GM18526 (cell line): Measurements from ENCODE around the gene NEK6.

Experiments
- POLR2A ChIP-seq: IDR thresholded peaks from 3 replicates; pipeline ENCODE4 v1.6.1; 2011; ENCODE audit not compliant: insufficient read length; ENCODE audit errors: extremely low read depth

Gene NEK6

GRCh38 chr9:124384210-124384609 lies 126.5 kb downstream of the NEK6 start:
- no peak for TF ChIP-seq POLR2A

GRCh38 chr9:124384846-124385245 lies 127.1 kb downstream of the NEK6 start:
- TF ChIP-seq POLR2A: no peak

DNA sequence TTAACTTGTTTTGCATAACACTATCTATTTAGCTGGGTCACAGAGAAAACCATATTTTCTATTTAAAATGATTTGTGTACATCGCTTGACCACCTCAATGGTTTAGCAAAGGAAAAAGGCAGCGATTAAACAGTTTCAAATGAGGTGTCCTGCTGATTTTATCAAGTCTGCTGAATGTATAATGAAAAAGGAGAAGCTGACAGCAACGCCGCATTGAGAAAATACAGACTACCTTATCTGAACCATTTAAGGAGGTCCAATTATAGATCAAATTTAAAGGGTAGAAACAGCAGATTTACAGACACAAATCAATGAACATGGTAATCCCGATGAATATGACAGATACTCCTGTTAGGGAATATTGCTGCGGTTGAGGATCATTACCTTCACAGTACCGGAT lies 127.9 kb downstream of the NEK6 start:
- TF ChIP-seq POLR2A: no peak

- no peak for TF ChIP-seq POLR2A
Observed at GRCh38 chr9:124386201-124386600, 128.5 kb downstream of the NEK6 start.

- no peak for TF ChIP-seq POLR2A
Observed at GRCh38 chr9:124388275-124389048, 130.7 kb downstream of the NEK6 start.

DNA sequence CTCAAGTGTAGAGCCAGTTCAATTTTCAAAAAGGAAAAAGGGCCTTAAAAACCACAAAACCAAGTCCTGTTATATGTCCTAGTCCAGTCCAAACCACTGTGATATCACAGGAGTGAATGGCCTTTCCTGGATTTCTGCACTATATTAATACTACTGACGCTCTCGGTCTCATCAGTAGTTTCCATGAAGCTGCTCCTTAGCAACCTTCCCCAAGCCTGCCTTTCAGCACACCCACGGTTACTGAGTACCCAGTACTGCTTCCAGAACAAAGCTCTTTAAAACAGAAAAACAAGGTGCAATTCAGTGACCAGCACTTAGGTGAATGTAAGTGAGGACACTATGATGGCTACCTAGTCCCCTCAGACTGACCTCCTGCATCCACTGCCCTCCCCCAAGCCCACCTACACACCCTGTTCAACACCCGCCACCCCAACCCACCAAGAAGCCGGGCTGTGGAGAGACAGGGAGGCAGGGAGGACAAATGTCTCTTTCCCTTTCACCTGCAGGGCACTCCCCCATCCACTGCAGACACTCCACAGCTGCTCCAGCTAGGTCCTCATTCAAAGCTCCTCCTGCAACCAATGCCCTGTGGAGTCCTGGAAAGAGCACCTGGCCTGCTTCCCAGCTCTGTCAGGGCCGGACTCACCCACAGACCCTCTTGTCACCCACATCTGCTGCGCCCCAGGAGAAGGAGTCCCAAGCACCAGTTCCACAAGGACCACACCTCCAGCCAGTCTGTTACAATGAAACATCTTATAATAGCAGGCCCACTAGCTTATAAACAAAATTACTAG lies 131.6 kb downstream of the NEK6 start:
- TF ChIP-seq POLR2A: no peak

GRCh38 chr9:124390794-124391658 lies 133.3 kb downstream of the NEK6 start:
- no peak for TF ChIP-seq POLR2A

DNA sequence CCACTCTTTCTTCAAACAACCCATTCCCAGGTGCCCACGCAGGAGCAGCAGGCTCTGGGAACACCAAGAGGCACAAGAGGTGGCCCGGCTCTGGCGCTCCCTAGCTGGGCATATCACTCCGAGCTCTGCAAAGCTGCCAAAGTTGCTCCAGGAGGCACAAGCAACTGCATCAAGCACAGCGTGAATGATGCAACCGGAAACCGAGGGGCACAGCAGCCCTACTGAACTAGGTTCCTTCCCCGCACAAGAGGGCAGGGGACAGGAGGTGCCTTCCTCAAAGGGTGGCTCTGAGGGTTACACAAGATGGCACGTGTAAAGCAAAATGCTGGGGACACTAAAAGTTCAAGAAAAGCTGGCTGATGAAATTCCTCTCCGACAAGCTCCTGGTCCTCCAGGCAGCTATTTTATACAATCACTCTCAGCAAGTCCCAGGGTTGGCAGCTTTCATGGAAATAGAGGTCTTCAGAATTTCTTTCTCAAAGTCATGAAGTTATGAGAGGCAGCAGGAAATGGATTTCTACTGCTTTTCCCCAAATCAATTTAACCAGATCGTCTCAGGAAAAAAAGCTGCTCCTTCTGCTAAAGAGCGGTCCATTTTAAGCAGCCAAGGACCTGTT lies 134.6 kb downstream of the NEK6 start:
- TF ChIP-seq POLR2A: no peak

- TF ChIP-seq POLR2A: no peak
Observed at GRCh38 chr9:124392871-124393460, 135.2 kb downstream of the NEK6 start.

DNA sequence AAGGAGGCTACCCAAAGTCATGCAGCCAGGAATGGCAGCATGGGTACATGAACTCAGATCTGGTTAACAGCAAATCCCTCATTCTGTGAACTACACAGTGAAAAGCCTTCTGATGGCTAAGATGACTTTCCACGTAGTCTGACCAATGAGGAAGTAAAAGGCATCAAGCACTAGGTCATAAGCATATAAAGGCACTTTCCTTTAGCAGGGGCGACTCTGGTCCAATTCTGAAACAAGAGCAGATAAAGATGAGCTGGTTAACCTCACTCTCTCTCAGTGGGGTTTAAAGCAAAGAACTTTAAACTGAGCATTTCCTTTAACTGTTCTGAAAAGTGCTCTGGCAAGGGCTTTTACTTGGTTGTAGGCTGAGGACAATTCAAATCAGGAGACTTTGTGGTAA lies 136.4 kb downstream of the NEK6 start:
- TF ChIP-seq POLR2A: no peak

DNA sequence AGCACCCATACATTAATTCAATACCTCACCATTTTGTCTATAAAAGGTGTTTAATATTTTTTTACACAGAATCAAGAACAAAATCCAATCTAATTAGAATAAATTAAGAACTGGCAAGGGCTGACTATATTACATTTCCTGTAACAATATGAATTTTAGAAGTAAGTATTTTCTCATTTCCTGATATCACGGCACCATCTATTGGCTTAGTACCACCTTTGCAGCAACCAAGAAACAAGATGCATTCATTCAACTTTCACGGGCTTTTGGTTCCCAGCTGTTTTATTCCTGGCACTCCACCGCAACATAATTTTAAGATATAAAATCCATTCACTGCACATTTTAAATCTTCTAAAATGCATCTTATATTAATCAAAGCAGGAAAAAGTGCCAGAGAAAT lies 136.8 kb downstream of the NEK6 start:
- no peak for TF ChIP-seq POLR2A

DNA sequence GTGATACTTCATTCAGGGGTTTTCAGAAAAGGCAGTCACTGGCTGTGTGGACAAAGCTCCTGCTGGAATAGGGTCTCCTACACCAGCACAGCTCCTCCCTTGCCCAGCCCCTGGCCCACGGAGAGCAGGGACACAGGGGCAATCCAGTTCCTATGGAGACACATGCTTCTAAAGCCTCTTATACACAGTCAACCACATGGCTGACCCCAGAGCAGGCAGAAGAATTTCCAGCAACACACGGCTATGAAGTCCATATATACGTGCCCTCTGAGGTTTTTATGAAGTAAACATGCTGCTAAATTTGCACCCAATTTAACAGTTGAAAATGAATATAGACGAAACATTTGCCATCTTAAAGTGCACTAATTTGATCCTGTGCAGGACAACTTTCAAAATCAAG lies 138.1 kb downstream of the NEK6 start:
- no peak for TF ChIP-seq POLR2A

DNA sequence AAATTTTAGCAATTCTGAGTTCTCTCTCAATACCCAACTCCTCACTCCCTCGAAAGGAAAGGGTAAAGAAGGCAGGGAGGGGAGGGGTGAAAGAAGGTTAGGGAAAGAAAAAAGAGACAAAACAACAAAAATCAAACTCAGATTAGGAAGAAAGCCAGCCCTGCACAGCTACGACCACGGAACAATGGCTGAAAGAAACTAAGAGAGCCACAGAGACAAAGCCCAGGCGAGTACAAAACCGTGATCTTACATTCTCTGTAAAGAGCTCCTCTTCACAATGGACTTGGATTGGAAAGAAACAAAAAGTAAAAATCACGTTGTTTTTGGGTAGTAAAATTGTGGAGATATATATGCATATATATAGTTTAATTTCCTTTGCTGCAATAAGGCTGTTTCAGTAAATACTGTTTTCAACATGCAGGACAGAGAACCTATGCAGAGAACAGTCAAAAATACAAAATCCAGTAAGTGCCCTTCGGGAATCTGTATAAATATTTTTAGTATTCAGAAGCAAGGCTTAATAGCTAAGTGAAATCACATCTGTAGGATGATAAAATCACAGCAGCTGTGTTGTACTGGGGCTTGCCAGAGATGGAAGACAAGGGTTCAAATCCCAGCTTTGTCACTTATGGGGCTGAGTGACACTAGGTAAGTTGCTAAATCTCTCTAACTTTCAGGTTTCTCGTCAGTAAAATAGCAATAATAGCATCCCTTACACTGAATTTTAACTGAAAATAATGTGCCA lies 140.6 kb downstream of the NEK6 start:
- no peak for TF ChIP-seq POLR2A

DNA sequence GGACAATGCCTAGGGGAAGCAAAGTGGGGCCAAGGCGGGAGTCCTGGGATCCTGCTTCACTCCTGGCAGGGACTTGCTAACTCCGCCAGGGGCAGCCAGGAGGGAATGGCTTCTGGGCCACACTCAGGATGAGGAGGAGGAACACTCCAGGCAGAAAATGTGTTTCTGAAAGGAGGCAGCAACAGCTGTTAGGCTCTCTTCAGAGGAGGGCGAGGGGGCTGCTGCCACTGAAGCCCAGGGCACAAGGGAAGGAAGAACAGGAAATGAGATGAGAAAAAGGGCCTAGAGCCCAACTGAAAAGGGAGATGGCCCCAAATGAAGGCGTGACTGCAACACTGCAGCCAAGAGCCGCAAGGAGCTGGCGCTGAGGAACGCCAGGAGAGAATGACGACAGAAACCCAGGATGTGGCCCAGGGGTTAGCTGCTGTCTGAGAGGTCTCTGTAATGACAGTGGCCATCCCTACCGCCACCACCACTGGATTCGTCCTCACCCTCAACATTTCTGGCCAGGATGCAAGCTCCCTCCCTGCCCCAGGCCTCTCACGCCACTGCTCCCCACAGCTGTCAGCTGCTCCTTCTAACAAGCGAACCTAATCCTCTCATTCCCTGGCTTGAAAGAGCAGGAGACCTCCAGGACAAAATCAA lies 141.7 kb downstream of the NEK6 start:
- TF ChIP-seq POLR2A: no peak
